Measurements from ENCODE around the gene ICAM4. TPM values are rescaled to one million over a fixed set of nuclear protein-coding genes. Genes with fewer than 3 reads are reported as not detected.
"Not testable (repeated sequence)": the region's sequence is repeated elsewhere in the genome, so short reads cannot be mapped to it uniquely, and the experiment has no call there.

The ICAM4 gene, protein sequence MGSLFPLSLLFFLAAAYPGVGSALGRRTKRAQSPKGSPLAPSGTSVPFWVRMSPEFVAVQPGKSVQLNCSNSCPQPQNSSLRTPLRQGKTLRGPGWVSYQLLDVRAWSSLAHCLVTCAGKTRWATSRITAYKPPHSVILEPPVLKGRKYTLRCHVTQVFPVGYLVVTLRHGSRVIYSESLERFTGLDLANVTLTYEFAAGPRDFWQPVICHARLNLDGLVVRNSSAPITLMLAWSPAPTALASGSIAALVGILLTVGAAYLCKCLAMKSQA
- 0.15 TPM in 1 of 2 replicates, not detected in the other for total RNA-seq (ENCODE audit: low replicate concordance)

- Histone ChIP-seq H3K27ac (no peak within 1 kb of the TSS), H3K4me2 (peak within 1 kb of the TSS; percentile 78), H2AFZ (replicated peaks) (peak within 1 kb of the TSS; percentile 53), H3F3A (ENCODE audit: low read depth) (peaks cover 48% of the 10 kb centered on the region), H3K9me3 (ENCODE audit: low read depth) (no peaks in the 10 kb centered on the region), H3K79me2 (ENCODE audit: low read depth) (no peaks in the 10 kb centered on the region), H3K4me3 (peak within 1 kb of the TSS; percentile 39), H4K20me1 (ENCODE audit: low read depth) (peaks cover 32% of the 10 kb centered on the region), H3K36me3 (no peaks in the 10 kb centered on the region), H3K27me3 (peaks cover 72% of the 10 kb centered on the region), H3K4me1 (peaks cover 14% of the 10 kb centered on the region), H3K9ac (no peak within 1 kb of the TSS)
- Mint-ChIP-seq H3K9me3 (peaks cover 3% of the 10 kb centered on the region), H3K27ac (no peak within 1 kb of the TSS), H3K4me3 (peak within 1 kb of the TSS; percentile 43), H3K27me3 (ENCODE audit: insufficient read depth, low read depth) (peaks cover 73% of the 10 kb centered on the region), H3K36me3 (no peaks in the 10 kb centered on the region), H3K4me1 (peaks cover 15% of the 10 kb centered on the region)
- peak; percentile 78 for DNase-seq (ENCODE audit: low spot score)
- peak; percentile 66 for TF ChIP-seq EZH2phosphoT487 (IDR thresholded peaks at IDR 0.05)
- TF ChIP-seq EZH2 (IDR thresholded peaks at IDR 0.05) = peak; percentile 85
- TF ChIP-seq CTCF (IDR thresholded peaks at IDR 0.05) = no peak
Measured at GRCh38 chr19:10286803-10287737, at the start of gene ICAM4. Gene ICAM4, plus strand, starts transcription at chr19:10286955. Its CDS starts 58 bp downstream, at chr19:10287013.

GRCh38 chr19:10237702-10238101 lies 49.1 kb upstream of the ICAM4 start:
- Histone ChIP-seq H3K27ac (no peak overlapping the region), H3K4me3 (no peak overlapping the region), H3K79me2 (ENCODE audit: low read depth) (no peaks in the 10 kb centered on the region), H4K20me1 (ENCODE audit: low read depth) (no peaks in the 10 kb centered on the region), H3K9me3 (ENCODE audit: low read depth) (no peaks in the 10 kb centered on the region), H3K4me1 (no peaks in the 10 kb centered on the region), H3K4me2 (no peak overlapping the region), H2AFZ (replicated peaks) (no peak overlapping the region), H3F3A (ENCODE audit: low read depth) (no peaks in the 10 kb centered on the region), H3K27me3 (no peaks in the 10 kb centered on the region), H3K9ac (no peak overlapping the region), H3K36me3 (no peaks in the 10 kb centered on the region)
- no peak overlapping the region for H3K4me3 Mint-ChIP-seq
- peaks cover 6% of the 10 kb centered on the region for H3K4me1 Mint-ChIP-seq
- no peaks in the 10 kb centered on the region for H3K36me3 Mint-ChIP-seq
- H3K9me3 Mint-ChIP-seq = no peaks in the 10 kb centered on the region
- no peak for TF ChIP-seq EZH2 (IDR thresholded peaks at IDR 0.05)
- TF ChIP-seq CTCF (IDR thresholded peaks at IDR 0.05) = no peak
- TF ChIP-seq EZH2phosphoT487 (IDR thresholded peaks at IDR 0.05) = no peak
- H3K27me3 Mint-ChIP-seq (ENCODE audit: insufficient read depth, low read depth) = no peaks in the 10 kb centered on the region
- DNase-seq (ENCODE audit: low spot score) = no peak
- no peak overlapping the region for H3K27ac Mint-ChIP-seq

GRCh38 chr19:10238172-10238783 lies 48.5 kb upstream of the ICAM4 start:
- Histone ChIP-seq H4K20me1 (ENCODE audit: low read depth) (no peaks in the 10 kb centered on the region), H3K36me3 (no peaks in the 10 kb centered on the region), H3K4me2 (no peak overlapping the region), H3K4me3 (no peak overlapping the region), H3F3A (ENCODE audit: low read depth) (no peaks in the 10 kb centered on the region), H3K9ac (no peak overlapping the region), H3K27me3 (no peaks in the 10 kb centered on the region), H3K79me2 (ENCODE audit: low read depth) (no peaks in the 10 kb centered on the region), H3K4me1 (no peaks in the 10 kb centered on the region), H2AFZ (replicated peaks) (no peak overlapping the region), H3K27ac (no peak overlapping the region), H3K9me3 (ENCODE audit: low read depth) (no peaks in the 10 kb centered on the region)
- no peak overlapping the region for H3K4me3 Mint-ChIP-seq
- peaks cover 6% of the 10 kb centered on the region for H3K4me1 Mint-ChIP-seq
- TF ChIP-seq EZH2 (IDR thresholded peaks at IDR 0.05) = no peak
- TF ChIP-seq CTCF (IDR thresholded peaks at IDR 0.05) = no peak
- no peak for TF ChIP-seq EZH2phosphoT487 (IDR thresholded peaks at IDR 0.05)
- H3K27me3 Mint-ChIP-seq (ENCODE audit: insufficient read depth, low read depth) = no peaks in the 10 kb centered on the region
- no peaks in the 10 kb centered on the region for H3K9me3 Mint-ChIP-seq
- DNase-seq (ENCODE audit: low spot score) = no peak
- no peak overlapping the region for H3K27ac Mint-ChIP-seq
- no peaks in the 10 kb centered on the region for H3K36me3 Mint-ChIP-seq

GRCh38 chr19:10241826-10242449 lies 44.8 kb upstream of the ICAM4 start:
- H3K9ac ChIP-seq; H3K79me2 ChIP-seq (ENCODE audit: low read depth); DNase-seq (ENCODE audit: low spot score); H3K9me3 ChIP-seq (ENCODE audit: low read depth); H3K4me3 ChIP-seq; H3K27me3 Mint-ChIP-seq (ENCODE audit: insufficient read depth, low read depth); H4K20me1 ChIP-seq (ENCODE audit: low read depth); H3K36me3 Mint-ChIP-seq; H3F3A ChIP-seq (ENCODE audit: low read depth); H3K27me3 ChIP-seq; H3K4me3 Mint-ChIP-seq; H2AFZ ChIP-seq (replicated peaks); H3K9me3 Mint-ChIP-seq; H3K27ac Mint-ChIP-seq; H3K4me1 ChIP-seq; H3K27ac ChIP-seq; H3K4me2 ChIP-seq; H3K36me3 ChIP-seq; H3K4me1 Mint-ChIP-seq: not testable (repeated sequence)

Measured in neural progenitor cell (in vitro differentiated cells).